ENCODE data around the gene IQSEC1. TPM values are rescaled to one million over a fixed set of nuclear protein-coding genes. Genes with fewer than 3 reads are reported as not detected.

The IQSEC1 gene
- total RNA-seq, 4 donors from 2014 or later, result 33.6 to 72.0 (median 55.9) TPM

- no peak for DNase-seq (ENCODE audit: low spot score)
- TF ChIP-seq, protein P1, sequence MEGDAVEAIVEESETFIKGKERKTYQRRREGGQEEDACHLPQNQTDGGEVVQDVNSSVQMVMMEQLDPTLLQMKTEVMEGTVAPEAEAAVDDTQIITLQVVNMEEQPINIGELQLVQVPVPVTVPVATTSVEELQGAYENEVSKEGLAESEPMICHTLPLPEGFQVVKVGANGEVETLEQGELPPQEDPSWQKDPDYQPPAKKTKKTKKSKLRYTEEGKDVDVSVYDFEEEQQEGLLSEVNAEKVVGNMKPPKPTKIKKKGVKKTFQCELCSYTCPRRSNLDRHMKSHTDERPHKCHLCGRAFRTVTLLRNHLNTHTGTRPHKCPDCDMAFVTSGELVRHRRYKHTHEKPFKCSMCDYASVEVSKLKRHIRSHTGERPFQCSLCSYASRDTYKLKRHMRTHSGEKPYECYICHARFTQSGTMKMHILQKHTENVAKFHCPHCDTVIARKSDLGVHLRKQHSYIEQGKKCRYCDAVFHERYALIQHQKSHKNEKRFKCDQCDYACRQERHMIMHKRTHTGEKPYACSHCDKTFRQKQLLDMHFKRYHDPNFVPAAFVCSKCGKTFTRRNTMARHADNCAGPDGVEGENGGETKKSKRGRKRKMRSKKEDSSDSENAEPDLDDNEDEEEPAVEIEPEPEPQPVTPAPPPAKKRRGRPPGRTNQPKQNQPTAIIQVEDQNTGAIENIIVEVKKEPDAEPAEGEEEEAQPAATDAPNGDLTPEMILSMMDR (IDR thresholded peaks at IDR 0.05), result no peak
- no peak for ATAC-seq (ENCODE audit: low FRiP score)
Measured at GRCh38 chr3:13018043-13018451, 55.2 kb downstream of the IQSEC1 start.

DNA sequence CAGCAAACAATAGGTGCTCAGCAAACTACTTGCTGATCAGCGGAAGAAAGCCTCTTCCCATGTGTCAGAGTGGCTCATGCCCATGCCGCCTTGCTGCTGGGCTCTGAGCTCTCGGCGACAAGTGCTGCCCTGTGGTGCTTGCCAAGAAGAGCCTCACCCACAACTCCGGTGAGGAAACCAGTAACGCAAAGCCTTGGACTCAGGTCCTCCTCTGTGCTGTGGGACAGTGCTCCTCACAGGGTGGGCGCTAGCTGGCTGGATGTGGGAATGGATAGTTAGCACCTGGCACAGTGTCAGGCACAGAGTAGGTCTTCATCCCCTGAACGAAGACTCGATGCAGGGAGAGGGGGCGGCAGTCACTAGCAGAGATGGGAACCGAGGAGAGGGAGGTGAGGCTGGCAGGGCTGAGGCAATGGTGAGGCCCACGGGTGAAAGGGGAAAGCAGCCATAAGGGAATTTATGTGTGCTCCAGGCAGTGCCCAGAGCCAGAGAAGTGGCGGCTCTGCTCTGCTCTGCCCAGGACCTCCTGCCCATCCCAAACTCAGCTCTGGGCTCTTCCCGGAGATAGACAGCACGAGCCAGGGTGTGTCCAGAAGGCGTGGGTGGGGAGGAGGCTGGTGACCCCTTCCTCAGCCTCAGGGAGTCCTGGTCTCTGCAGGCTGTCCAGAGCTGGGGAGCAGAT is 55.7 kb downstream of the IQSEC1 start:
- DNase-seq (ENCODE audit: low spot score) (no peak), ATAC-seq (ENCODE audit: low FRiP score) (no peak)
- TF ChIP-seq, protein P1 (IDR thresholded peaks at IDR 0.05), result no peak

DNA sequence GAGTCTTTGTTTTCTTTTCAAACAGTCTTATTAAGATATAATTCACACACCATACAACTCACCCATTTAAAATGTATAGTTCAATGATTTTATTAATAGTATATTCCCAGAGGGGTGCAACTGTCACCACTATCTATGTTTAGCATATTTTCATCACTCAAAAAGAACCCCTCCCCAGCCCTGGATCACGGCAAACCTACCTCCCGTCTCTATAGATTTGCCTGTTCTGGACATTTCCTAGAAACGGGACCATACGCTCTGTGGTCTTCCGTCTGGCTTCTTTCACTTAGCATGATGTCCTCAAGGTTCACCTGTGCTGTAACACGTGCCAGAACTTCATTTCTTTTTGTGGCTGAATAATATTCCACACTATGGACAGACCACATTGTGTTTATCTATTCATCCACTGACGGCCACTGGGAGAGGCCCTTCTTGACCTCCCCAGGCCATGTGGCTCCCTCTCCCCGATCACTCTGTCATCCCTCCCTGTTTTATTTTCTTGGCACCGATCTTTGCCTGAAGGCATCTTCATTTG is 56.4 kb downstream of the IQSEC1 start:
- TF ChIP-seq, protein P1 (IDR thresholded peaks at IDR 0.05), result no peak
- DNase-seq (ENCODE audit: low spot score), result no peak
- ATAC-seq (ENCODE audit: low FRiP score), result no peak

- ATAC-seq (ENCODE audit: low FRiP score) (no peak), DNase-seq (ENCODE audit: low spot score) (no peak)
- TF ChIP-seq, protein P1 (IDR thresholded peaks at IDR 0.05), result no peak
Measured at GRCh38 chr3:13016083-13016720, 57.0 kb downstream of the IQSEC1 start.

DNA sequence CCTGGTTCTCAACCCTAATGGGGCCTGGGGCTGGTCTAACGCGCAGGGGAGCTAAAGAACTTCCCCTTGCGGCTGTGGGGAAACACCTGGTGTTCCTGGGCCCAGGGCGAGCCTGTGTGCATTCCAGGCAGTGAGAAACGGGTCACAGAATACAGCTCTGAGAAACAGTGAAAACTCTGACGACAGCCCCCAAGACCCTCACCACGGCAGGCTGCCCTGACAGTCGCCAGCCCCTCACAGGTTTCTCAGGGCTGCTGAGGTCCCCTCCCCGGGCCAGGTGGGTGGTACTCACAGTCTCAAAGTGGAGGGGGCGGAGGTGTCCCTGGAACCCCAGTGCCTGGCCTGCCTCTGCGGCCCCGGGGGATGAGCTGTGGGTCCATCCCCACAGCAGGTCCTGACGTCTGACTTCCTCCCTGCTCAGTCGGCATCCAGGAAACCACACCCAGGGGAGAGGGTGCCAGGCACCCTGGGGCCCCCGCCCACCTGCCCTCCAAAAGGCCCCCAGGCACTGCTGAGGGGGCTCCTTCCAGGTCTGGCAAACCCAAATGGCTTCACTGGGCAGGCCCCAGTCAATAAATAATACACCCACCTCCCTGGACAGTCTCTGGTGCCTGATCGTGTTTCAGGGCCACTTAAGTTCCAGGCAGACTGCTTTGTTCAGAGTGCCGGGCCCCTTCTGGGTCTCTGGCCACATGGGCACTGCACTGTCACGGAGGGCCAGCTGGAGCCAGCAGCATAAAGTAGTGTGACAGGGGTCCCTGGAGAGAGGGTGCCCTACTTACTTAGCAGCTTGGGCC is 57.7 kb downstream of the IQSEC1 start:
- DNase-seq (ENCODE audit: low spot score), result no peak
- TF ChIP-seq, protein P1 (IDR thresholded peaks at IDR 0.05), result no peak

DNA sequence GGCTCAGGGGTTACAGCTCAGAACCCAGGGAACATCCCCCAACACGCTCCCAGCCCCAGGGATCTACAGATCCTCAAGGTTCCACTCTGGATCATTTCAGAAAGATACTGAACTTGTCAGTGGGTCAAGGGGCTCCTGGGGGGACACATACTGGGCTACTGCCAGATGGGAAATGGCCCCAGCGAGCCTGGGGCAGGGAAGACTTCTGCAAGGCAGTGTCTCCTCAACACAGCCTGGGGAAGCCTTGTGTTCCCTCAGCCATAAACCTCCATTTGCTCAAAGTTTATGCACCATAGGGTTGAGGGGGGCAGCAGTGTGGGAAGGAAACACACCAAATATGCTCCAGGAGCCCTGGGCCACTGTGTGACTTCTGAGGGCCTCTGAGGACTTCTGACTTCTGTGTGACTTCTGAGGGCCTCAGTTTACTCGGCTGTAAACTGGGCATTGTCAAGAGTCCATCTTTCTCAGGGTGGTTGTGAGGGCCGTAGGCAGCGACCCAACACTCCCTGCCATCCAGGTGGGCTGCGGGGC is 58.4 kb downstream of the IQSEC1 start:
- TF ChIP-seq, protein P1 (IDR thresholded peaks at IDR 0.05), result no peak
- no peak for DNase-seq (ENCODE audit: low spot score)
- ATAC-seq (ENCODE audit: low FRiP score), result no peak

More for the DNA sequence above, 57.7 kb downstream of the IQSEC1 start:
- no peak for ATAC-seq (ENCODE audit: low FRiP score)

Data from omental fat pad (tissue), 4 donors.